HL-60 (cell line): ENCODE data around the gene ID2.

Experiments
- TF ChIP-seq, protein P1 (sequence below): IDR thresholded peaks from one replicate; pipeline ENCODE4 v1.5.1; 2011; ENCODE audit warnings: low read length, control low read depth, inconsistent platforms; ENCODE audit not compliant: insufficient read depth
- TF ChIP-seq, protein P2 (sequence below): IDR thresholded peaks from 2 replicates; pipeline ENCODE4 v1.6.1; 2012; ENCODE audit warnings: low read depth; ENCODE audit not compliant: insufficient replicate concordance

DNA sequence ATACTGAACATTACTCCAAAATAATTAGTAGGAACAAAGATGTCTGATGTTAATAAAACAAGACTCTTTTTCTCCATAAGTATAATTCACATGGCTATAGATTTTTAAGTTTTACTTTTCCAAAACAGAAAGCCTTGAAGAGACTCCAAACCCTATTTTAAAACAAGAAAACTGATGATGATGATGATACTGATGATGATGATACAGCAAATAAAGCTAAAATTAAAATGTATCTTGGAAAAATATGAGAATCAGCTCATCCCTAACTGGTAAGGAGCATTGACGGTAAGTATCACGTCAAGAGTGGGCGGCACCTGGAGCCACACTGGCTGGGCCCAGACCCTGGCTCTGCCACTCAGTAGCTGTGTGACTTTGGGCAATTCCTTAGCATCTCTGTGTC is 39.6 kb downstream of the ID2 start:
- TF ChIP-seq, protein P1, sequence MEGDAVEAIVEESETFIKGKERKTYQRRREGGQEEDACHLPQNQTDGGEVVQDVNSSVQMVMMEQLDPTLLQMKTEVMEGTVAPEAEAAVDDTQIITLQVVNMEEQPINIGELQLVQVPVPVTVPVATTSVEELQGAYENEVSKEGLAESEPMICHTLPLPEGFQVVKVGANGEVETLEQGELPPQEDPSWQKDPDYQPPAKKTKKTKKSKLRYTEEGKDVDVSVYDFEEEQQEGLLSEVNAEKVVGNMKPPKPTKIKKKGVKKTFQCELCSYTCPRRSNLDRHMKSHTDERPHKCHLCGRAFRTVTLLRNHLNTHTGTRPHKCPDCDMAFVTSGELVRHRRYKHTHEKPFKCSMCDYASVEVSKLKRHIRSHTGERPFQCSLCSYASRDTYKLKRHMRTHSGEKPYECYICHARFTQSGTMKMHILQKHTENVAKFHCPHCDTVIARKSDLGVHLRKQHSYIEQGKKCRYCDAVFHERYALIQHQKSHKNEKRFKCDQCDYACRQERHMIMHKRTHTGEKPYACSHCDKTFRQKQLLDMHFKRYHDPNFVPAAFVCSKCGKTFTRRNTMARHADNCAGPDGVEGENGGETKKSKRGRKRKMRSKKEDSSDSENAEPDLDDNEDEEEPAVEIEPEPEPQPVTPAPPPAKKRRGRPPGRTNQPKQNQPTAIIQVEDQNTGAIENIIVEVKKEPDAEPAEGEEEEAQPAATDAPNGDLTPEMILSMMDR: no peak
- TF ChIP-seq, protein P2, sequence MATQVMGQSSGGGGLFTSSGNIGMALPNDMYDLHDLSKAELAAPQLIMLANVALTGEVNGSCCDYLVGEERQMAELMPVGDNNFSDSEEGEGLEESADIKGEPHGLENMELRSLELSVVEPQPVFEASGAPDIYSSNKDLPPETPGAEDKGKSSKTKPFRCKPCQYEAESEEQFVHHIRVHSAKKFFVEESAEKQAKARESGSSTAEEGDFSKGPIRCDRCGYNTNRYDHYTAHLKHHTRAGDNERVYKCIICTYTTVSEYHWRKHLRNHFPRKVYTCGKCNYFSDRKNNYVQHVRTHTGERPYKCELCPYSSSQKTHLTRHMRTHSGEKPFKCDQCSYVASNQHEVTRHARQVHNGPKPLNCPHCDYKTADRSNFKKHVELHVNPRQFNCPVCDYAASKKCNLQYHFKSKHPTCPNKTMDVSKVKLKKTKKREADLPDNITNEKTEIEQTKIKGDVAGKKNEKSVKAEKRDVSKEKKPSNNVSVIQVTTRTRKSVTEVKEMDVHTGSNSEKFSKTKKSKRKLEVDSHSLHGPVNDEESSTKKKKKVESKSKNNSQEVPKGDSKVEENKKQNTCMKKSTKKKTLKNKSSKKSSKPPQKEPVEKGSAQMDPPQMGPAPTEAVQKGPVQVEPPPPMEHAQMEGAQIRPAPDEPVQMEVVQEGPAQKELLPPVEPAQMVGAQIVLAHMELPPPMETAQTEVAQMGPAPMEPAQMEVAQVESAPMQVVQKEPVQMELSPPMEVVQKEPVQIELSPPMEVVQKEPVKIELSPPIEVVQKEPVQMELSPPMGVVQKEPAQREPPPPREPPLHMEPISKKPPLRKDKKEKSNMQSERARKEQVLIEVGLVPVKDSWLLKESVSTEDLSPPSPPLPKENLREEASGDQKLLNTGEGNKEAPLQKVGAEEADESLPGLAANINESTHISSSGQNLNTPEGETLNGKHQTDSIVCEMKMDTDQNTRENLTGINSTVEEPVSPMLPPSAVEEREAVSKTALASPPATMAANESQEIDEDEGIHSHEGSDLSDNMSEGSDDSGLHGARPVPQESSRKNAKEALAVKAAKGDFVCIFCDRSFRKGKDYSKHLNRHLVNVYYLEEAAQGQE: no peak
